NCI-H146 treated with DMSO at 0.1 percent for 48 hours (cell line): Measurements from ENCODE around the gene CYP2C9.
"Not testable (repeated sequence)": the region's sequence is repeated elsewhere in the genome, so short reads cannot be mapped to it uniquely, and the experiment has no call there.

Experiments used
- DNase-seq: peaks from one replicate; lab custom pipeline; 2025; ENCODE audit not compliant: unreplicated experiment; lab: John Stamatoyannopoulos, UW

Gene CYP2C9

DNA sequence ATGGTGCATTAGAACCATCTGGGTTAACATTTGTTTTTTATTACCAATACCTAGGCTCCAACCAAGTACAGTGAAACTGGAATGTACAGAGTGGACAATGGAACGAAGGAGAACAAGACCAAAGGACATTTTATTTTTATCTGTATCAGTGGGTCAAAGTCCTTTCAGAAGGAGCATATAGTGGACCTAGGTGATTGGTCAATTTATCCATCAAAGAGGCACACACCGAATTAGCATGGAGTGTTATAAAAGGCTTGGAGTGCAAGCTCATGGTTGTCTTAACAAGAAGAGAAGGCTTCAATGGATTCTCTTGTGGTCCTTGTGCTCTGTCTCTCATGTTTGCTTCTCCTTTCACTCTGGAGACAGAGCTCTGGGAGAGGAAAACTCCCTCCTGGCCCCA is at the start of gene CYP2C9:
TSS of gene CYP2C9 (plus strand) at position 276 of the 400 bp plus-strand sequence. CDS start at position 301, 25 bp downstream.
- no peak for DNase-seq

DNA sequence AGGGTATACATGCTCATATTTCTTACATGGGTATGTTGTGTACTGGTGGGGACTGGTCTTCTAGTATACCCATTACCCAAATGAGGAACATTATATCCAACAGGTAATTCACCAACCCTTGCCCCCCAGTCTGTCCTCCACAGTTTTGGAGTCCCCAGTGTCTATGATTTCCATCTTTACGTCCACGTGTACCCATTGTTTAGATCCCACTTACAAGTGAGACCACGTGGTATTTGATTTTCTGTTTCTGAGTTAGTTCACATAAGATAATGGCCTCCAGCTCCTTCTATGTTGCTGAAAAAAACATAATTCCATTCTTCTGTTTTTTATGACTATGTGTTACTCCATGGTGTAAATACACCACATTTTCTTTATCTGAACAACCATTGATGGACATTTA is 49.3 kb upstream of the CYP2C9 start:
- DNase-seq, result no peak

GRCh38 chr10:94890264-94891022 is 48.0 kb upstream of the CYP2C9 start:
- no peak for DNase-seq

GRCh38 chr10:94898414-94898813 is 40.0 kb upstream of the CYP2C9 start:
- not testable (repeated sequence) for DNase-seq

GRCh38 chr10:94902080-94902479 is 36.4 kb upstream of the CYP2C9 start:
- DNase-seq, result no peak

GRCh38 chr10:94902570-94902969 is 35.9 kb upstream of the CYP2C9 start:
- no peak for DNase-seq

GRCh38 chr10:94904506-94905148 is 33.8 kb upstream of the CYP2C9 start:
- DNase-seq, result not testable (repeated sequence)

GRCh38 chr10:94916423-94916822 is 22.0 kb upstream of the CYP2C9 start:
- no peak for DNase-seq

DNA sequence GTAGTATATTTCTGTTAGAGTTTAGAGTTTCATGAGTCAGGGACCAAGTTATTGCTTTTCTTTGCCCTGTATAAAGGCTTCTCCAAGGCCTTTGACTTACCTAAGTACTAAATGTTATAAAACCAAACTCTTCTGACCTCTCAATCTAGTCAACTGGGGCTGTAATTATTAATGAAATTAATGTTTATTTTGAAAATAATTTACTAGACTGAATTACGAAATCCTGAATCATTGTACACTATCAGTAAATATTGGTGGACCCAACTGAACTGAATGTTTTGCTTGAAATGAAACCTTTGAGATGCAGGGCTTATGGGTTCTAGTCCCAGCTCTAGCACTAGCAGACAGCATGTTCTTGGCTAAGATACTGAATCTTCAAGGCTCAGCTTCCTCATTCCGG is 1.7 kb upstream of the CYP2C9 start:
- DNase-seq, result no peak

DNA sequence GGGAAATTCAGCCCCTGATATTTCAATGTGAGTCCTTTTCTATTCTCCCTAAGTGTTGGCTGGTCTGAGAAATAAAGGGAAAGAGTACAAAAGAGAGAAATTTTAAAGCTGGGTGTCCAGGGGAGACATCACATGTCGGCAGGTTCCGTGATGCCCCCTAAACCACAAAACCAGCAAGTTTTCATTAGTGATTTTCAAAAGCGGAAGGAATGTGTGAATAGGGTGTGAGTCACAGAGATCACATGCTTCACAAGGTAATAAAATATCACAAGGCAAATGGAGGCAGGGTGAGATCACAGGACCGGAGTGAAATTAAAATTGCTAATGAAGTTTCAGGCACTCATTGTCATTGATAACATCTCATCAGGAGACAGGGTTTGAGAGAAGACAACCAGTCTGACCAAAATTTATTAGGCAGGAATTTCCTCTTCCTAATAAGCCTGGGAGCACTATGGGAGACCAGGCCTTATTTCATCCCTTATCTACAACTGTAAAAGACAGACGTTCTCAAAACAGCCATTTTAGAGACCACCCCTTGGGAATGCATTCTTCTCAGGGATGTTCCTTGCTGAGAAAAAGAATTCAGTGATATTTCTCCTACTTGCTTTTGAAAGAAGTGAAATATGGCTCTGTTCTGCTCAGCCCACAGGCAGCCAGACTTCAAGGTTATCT is 5.1 kb downstream of the CYP2C9 start:
- not testable (repeated sequence) for DNase-seq

GRCh38 chr10:94946181-94946580 is 7.7 kb downstream of the CYP2C9 start:
- DNase-seq, result not testable (repeated sequence)

DNA sequence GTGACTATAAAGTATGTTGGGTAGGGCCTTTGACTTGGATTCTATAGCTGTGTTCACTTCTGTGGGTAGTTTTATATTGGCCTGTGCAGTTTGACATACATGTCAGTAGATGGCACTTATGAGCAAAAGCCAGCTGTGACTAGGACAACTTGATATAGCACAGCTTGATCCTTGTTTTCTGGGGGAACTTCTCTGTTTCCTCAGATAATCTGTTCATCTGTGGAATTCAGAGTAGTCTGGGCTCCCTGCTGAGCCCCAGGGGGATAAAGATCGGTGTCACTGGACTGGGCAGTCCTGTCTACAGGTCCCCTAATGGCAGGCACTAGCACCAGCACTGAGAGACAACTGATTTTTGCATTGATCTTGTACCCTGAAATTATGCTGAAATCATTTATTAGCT is 25.4 kb downstream of the CYP2C9 start:
- peak; percentile 0 for DNase-seq

DNA sequence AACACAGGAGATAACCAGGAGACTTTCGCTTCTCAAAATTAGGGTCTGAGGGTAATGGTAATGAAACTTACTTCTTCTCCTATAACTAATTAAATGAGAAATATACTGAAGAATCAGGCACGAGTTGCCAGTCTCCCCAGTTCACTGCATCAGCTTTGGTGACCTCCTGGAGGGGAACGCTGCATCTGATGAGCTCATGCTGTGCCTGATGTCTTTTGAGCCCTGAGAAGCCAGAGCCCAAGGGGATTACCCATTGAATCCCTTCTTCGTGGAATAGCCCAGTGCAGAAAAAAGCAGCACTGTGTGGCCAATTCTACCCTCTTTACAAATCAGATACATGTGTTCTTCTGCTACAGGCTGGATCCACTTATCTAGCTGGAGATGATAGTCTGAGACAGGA is 45.1 kb downstream of the CYP2C9 start:
- no peak for DNase-seq

- no peak for DNase-seq
These were observed 50.7 kb downstream of the CYP2C9 start for GRCh38 chr10:94989192-94989591.

GRCh38 chr10:94991243-94991888 is 52.9 kb downstream of the CYP2C9 start:
- no peak for DNase-seq

- no peak for DNase-seq
These were observed 54.4 kb downstream of the CYP2C9 start for GRCh38 chr10:94992811-94993210.

DNA sequence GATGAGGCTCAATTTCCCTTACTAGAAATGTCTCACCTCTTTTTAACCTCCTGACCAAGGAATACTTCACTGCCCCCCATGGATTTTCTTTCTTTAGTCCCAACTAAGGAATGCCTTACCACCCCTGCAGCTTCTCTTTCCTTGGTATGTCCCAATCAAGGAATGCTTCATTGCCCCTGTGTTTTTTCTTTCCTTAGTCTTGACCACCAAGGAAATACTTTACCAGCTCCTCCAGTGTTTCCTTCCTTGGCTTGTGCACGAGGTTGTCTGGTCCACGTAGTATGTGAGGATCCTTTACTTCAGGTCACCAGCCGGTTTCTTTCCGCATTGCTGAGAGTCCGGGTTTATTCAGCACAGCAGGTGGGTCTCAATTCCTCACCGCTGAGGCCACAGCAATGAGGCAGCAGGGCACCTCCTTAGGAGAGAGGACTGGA is 59.3 kb downstream of the CYP2C9 start:
- no peak for DNase-seq

GRCh38 chr10:95026461-95026860 is 88.0 kb downstream of the CYP2C9 start:
- DNase-seq, result no peak

DNA sequence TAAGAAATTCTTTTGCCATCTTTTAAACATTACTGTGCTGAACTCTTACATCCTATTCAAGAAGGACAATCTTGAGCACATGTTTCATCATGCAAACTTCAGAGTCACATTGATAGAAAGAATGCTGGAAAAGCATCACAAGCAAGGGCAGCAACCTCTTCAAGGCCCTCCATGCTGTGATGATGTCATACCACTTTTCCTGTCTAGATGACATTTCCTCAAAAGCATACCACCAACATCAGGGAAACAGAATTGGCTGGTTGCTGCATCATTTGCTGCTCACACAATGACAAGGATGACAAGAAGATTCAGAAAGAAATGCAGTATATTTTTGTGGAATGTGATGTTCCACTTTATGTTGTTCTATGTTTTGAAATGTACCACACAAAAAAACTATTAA is 93.2 kb downstream of the CYP2C9 start:
- no peak for DNase-seq

- no peak for DNase-seq
These were observed 95.9 kb downstream of the CYP2C9 start for GRCh38 chr10:95034401-95034800.
